HCT116 (cell line): ENCODE measurements around the gene BEX4. TPM values are rescaled to one million over a fixed set of nuclear protein-coding genes. Genes with fewer than 3 reads are reported as not detected.

ENCODE experiments used
- ATAC-seq: fragments of 200-7000 bp; cut with Tn5 transposase; 2 replicates; pipeline ENCODE4 v1.9.1; 2020; ENCODE audit warnings: mild to moderate bottlenecking, moderate library complexity
- BruUV-seq: library from RNA; stranded (reverse); fragments of 400-500 nt; replicated peaks from 2 replicates; lab custom pipeline; 2021; lab: Mats Ljungman, UMichigan
- CTCF ChIA-PET: fragments of 300-600 bp; sonication (Branson Sonifier 250); formaldehyde crosslinking; loops from one replicate; lab custom pipeline; 2021; ENCODE audit warnings: antibody characterized with exemption; lab: Charles Lee
- POLR2A ChIA-PET: fragments of 300-600, 350-600 bp; sonication (Branson Sonifier 250); formaldehyde crosslinking; loops from one replicate; lab custom pipeline; 2021; ENCODE audit warnings: antibody characterized with exemption; lab: Charles Lee
- RAD21 ChIA-PET, 2 experiments: fragments of 300-600 bp; sonication (Branson Sonifier 250); formaldehyde crosslinking; loops; one replicate each; lab custom pipeline; 2023; ENCODE audit warnings: low total read pairs in 2 of 2; ENCODE audit not compliant: uncharacterized antibody in 2 of 2, unreplicated experiment in 2 of 2, low non-redundant PET in 1 of 2; lab: Charles Lee
- DNase-seq: peaks from one replicate; pipeline ENCODE4 v3.0.0-alpha.2; 2010; ENCODE audit warnings: low read depth, low spot score
- H2AFZ ChIP-seq: fragments of 200-600 bp; shearing (Covaris generic), sonication (generic); 2 replicates; pipeline ENCODE4 v1.6.1; 2017; ENCODE audit warnings: low read depth, mixed run types, mixed read lengths, antibody characterized with exemption, low read length; ENCODE audit not compliant: poor library complexity, severe bottlenecking
- H3K27ac ChIP-seq: 2 replicates; pipeline ENCODE4 v1.5.1; 2012; ENCODE audit warnings: low read depth, low read length
- H3K27me3 ChIP-seq: fragments of 200-600 bp; sonication (generic); 2 replicates; pipeline ENCODE4 v1.6.1; 2016; ENCODE audit warnings: mixed run types, low read length, mixed read lengths; ENCODE audit not compliant: insufficient read depth
- H3K36me3 ChIP-seq, 2 experiments: fragments of 200-500 bp in 1 of 2; fragments of 200-600 bp in 1 of 2; sonication (Bioruptor generic) in 1 of 2; sonication (generic) in 1 of 2; 2 replicates each; pipeline versions ENCODE4 v1.5.1 to v1.6.1; 2014 to 2016; ENCODE audit warnings: low read length in 2 of 2, inconsistent platforms in 1 of 2, mixed read lengths in 1 of 2, mixed run types in 1 of 2; ENCODE audit not compliant: insufficient read depth in 2 of 2, control insufficient read depth in 1 of 2
- H3K4me1 ChIP-seq, 2 experiments: fragments of 200-600 bp in 1 of 2; sonication (generic) in 1 of 2; 2 replicates each; pipeline versions ENCODE4 v1.5.1 to v1.6.1; 2012 to 2017; ENCODE audit warnings: low read length in 2 of 2, inconsistent platforms in 1 of 2, mild to moderate bottlenecking in 1 of 2, mixed read lengths in 1 of 2, mixed run types in 1 of 2, moderate library complexity in 1 of 2; ENCODE audit not compliant: insufficient read depth in 2 of 2, control insufficient read depth in 1 of 2
- H3K4me2 ChIP-seq: fragments of 200-600 bp; sonication (generic); 2 replicates; pipeline ENCODE4 v1.6.1; 2017; ENCODE audit warnings: mixed run types, low read length, mixed read lengths
- H3K4me3 ChIP-seq, 2 experiments: fragments of 200-600 bp in 1 of 2; sonication (generic) in 1 of 2; replicated peaks in 1 of 2; 2 replicates each; pipeline ENCODE4 v1.5.1; 2011 to 2016; ENCODE audit warnings: low read length in 2 of 2, control low read depth in 1 of 2, low read depth in 1 of 2, mild to moderate bottlenecking in 1 of 2, mixed read lengths in 1 of 2, mixed run types in 1 of 2
- H3K79me2 ChIP-seq: fragments of 200-600 bp; sonication (generic); 2 replicates; pipeline ENCODE4 v1.6.1; 2017; ENCODE audit warnings: mild to moderate bottlenecking, mixed run types, low read length, moderate library complexity, mixed read lengths; ENCODE audit not compliant: insufficient read depth
- H3K9ac ChIP-seq: fragments of 200-600 bp; sonication (generic); 2 replicates; pipeline ENCODE4 v1.6.1; 2016; ENCODE audit warnings: low read length, mixed read lengths
- H3K9me2 ChIP-seq: fragments of 200-600 bp; sonication (generic), shearing (Covaris generic); 2 replicates; pipeline ENCODE4 v1.6.1; 2017; ENCODE audit warnings: mixed run types, mild to moderate bottlenecking, moderate library complexity; ENCODE audit not compliant: insufficient read depth
- H3K9me3 ChIP-seq, 2 experiments: fragments of 200-500 bp in 1 of 2; fragments of 200-600 bp in 1 of 2; sonication (Bioruptor generic) in 1 of 2; sonication (generic) in 1 of 2; 2 replicates each; pipeline ENCODE4 v1.6.1; 2014 to 2017; ENCODE audit warnings: low read length in 2 of 2, mixed read lengths in 2 of 2, inconsistent platforms in 1 of 2, low read depth in 1 of 2, mild to moderate bottlenecking in 1 of 2, mixed run types in 1 of 2, moderate library complexity in 1 of 2; ENCODE audit not compliant: control insufficient read depth in 1 of 2, insufficient read depth in 1 of 2
- H4K20me1 ChIP-seq: fragments of 200-600 bp; sonication (generic), shearing (Covaris generic); 2 replicates; pipeline ENCODE4 v1.6.1; 2017; ENCODE audit warnings: mixed run types, mild to moderate bottlenecking, moderate library complexity; ENCODE audit not compliant: insufficient read depth
- CBX3 ChIP-seq: IDR thresholded peaks from 2 replicates; pipeline ENCODE4 v1.6.1; 2012; ENCODE audit warnings: low read depth
- EGR1 ChIP-seq: IDR thresholded peaks from 2 replicates; pipeline ENCODE4 v1.6.1; 2012; ENCODE audit warnings: low read depth
- ELF1 ChIP-seq: IDR thresholded peaks from 2 replicates; pipeline ENCODE4 v1.6.1; 2012; ENCODE audit warnings: low read depth, borderline replicate concordance
- EZH2 ChIP-seq: fragments of 200-600 bp; sonication (generic); IDR thresholded peaks from 2 replicates; pipeline ENCODE4 v1.6.1; 2017; ENCODE audit warnings: antibody characterized with exemption, mixed run types
- EZH2phosphoT487 ChIP-seq: fragments of 200-600 bp; IDR thresholded peaks from 2 replicates; pipeline ENCODE4 v1.6.1; 2018; ENCODE audit warnings: antibody characterized with exemption, borderline replicate concordance
- MAX ChIP-seq: IDR thresholded peaks from 2 replicates; pipeline ENCODE4 v1.6.1; 2012
- POLR2A ChIP-seq: IDR thresholded peaks from 2 replicates; pipeline ENCODE4 v1.7.0; 2011; ENCODE audit warnings: borderline replicate concordance; ENCODE audit not compliant: insufficient read depth, insufficient read length; ENCODE audit errors: extremely low read depth
- POLR2AphosphoS5 ChIP-seq: IDR thresholded peaks from 2 replicates; pipeline ENCODE4 v1.6.1; 2011; ENCODE audit warnings: mild to moderate bottlenecking, low read depth, low read length, moderate library complexity
- REST ChIP-seq: IDR thresholded peaks from 2 replicates; pipeline ENCODE4 v1.6.1; 2012; ENCODE audit warnings: low read depth
- SRF ChIP-seq: IDR thresholded peaks from 2 replicates; pipeline ENCODE4 v1.6.1; 2012; ENCODE audit warnings: low read depth
- ZFX ChIP-seq: fragments of 450-650 bp; IDR thresholded peaks from 2 replicates; pipeline ENCODE4 v1.6.1; 2017
- intact Hi-C: fragments of 100-400 bp; cut with micrococcal nuclease; formaldehyde crosslinking; loops from 2 replicates; pipeline ENCODE4 v1.10.0; 2022
- total RNA-seq: library from RNA; stranded (reverse); gene quantifications from one replicate; pipeline ENCODE4 v1.2.1, GENCODE V29; 2021; ENCODE audit not compliant: unreplicated experiment

BEX4 gene
- total RNA-seq, 1 experiment from 2014 or later, result 0.91 TPM

- no peaks in the 10 kb centered on the region for H3K27me3 ChIP-seq
- TF ChIP-seq REST, result no peak
- no peak for TF ChIP-seq EZH2phosphoT487
- no peak for TF ChIP-seq ZFX
- no peak for TF ChIP-seq EZH2
- TF ChIP-seq ELF1, result no peak
- no peak for TF ChIP-seq MAX
- no peak for TF ChIP-seq POLR2A
- TF ChIP-seq CBX3, result no peak
- TF ChIP-seq EGR1, result no peak
- TF ChIP-seq SRF, result no peak
- TF ChIP-seq POLR2AphosphoS5, result no peak
- DNase-seq (no peak), ATAC-seq (no peak)
- no peaks in the 10 kb centered on the region for H4K20me1 ChIP-seq
- no peak overlapping the region for H2AFZ ChIP-seq
- H3K36me3 ChIP-seq, result no peaks in the 10 kb centered on the region
- no peaks in the 10 kb centered on the region for H3K79me2 ChIP-seq
- RAD21 ChIA-PET, result no interaction called here
- no peak overlapping the region for H3K4me3 ChIP-seq
- no peak overlapping the region for H3K27ac ChIP-seq
- CTCF ChIA-PET, result no interaction called here
- no peaks in the 10 kb centered on the region for H3K9me3 ChIP-seq
- intact Hi-C loops, result no loop called here
- peaks cover 0 to 4% of the 10 kb centered on the region in 2 experiments; a peak in 1 of 4 replicates for H3K4me1 ChIP-seq
- no TSS peak for BruUV-seq
- H3K4me2 ChIP-seq, result peak overlapping the region; percentile 47; the same call in 1 of the 2 replicates
- no peaks in the 10 kb centered on the region for H3K9me2 ChIP-seq
- POLR2A ChIA-PET, result no interaction called here
- no peak overlapping the region for H3K9ac ChIP-seq
Measured at GRCh38 chrX:103215425-103215991, 600 bp downstream of the BEX4 start.
